ENCODE results near the gene VPS39.

VPS39 gene

GRCh38 chr15:42215913-42216829, 8.1 kb upstream of the VPS39 start:
- Histone ChIP-seq H3K36me3 (ENCODE audit: insufficient read depth, low read length) (peaks cover 69% of the 10 kb centered on the region), H3K79me2 (ENCODE audit: insufficient read depth, low read length) (no peaks in the 10 kb centered on the region), H2AFZ (ENCODE audit: low read length) (no peak overlapping the region), H3K4me1 (ENCODE audit: insufficient read depth, low read length, poor library complexity, severe bottlenecking) (no peaks in the 10 kb centered on the region), H3F3A (ENCODE audit: low read depth) (no peaks in the 10 kb centered on the region), H3K4me3 (ENCODE audit: low read length, poor library complexity, severe bottlenecking) (no peak overlapping the region), H4K20me1 (ENCODE audit: insufficient read depth, low read length, poor library complexity, severe bottlenecking) (no peaks in the 10 kb centered on the region), H3K9ac (ENCODE audit: low read depth, low read length, poor library complexity, severe bottlenecking) (no peak overlapping the region), H3K27me3 (ENCODE audit: insufficient read depth, low read length, poor library complexity, severe bottlenecking) (no peaks in the 10 kb centered on the region), H3K9me3 (ENCODE audit: insufficient read depth, low read depth, low read length) (no peaks in the 10 kb centered on the region), H3K9me2 (replicated peaks; ENCODE audit: low read depth, low read length) (no peaks in the 10 kb centered on the region), H3K4me2 (ENCODE audit: low read depth, low read length, poor library complexity, severe bottlenecking) (no peak overlapping the region)
- no peak for TF ChIP-seq EZH2phosphoT487 (IDR thresholded peaks at IDR 0.05; ENCODE audit: borderline replicate concordance)
- peak; percentile 41 for TF ChIP-seq CTCF (conservative IDR thresholded peaks at IDR 0.05; ENCODE audit: low read length)

GRCh38 chr15:42214600-42214999, 6.5 kb upstream of the VPS39 start:
- Histone ChIP-seq H3K9me2 (replicated peaks; ENCODE audit: low read depth, low read length) (no peaks in the 10 kb centered on the region), H3K9ac (ENCODE audit: low read depth, low read length, poor library complexity, severe bottlenecking) (no peak overlapping the region), H3K4me2 (ENCODE audit: low read depth, low read length, poor library complexity, severe bottlenecking) (no peak overlapping the region), H3K9me3 (ENCODE audit: insufficient read depth, low read depth, low read length) (no peaks in the 10 kb centered on the region), H2AFZ (ENCODE audit: low read length) (no peak overlapping the region), H4K20me1 (ENCODE audit: insufficient read depth, low read length, poor library complexity, severe bottlenecking) (no peaks in the 10 kb centered on the region), H3K36me3 (ENCODE audit: insufficient read depth, low read length) (peaks cover 69% of the 10 kb centered on the region), H3K4me1 (ENCODE audit: insufficient read depth, low read length, poor library complexity, severe bottlenecking) (no peaks in the 10 kb centered on the region), H3K4me3 (ENCODE audit: low read length, poor library complexity, severe bottlenecking) (no peak overlapping the region), H3K27me3 (ENCODE audit: insufficient read depth, low read length, poor library complexity, severe bottlenecking) (no peaks in the 10 kb centered on the region), H3F3A (ENCODE audit: low read depth) (no peaks in the 10 kb centered on the region), H3K79me2 (ENCODE audit: insufficient read depth, low read length) (no peaks in the 10 kb centered on the region)
- TF ChIP-seq EZH2phosphoT487 (IDR thresholded peaks at IDR 0.05; ENCODE audit: borderline replicate concordance) (no peak), CTCF (conservative IDR thresholded peaks at IDR 0.05; ENCODE audit: low read length) (no peak)

DNA sequence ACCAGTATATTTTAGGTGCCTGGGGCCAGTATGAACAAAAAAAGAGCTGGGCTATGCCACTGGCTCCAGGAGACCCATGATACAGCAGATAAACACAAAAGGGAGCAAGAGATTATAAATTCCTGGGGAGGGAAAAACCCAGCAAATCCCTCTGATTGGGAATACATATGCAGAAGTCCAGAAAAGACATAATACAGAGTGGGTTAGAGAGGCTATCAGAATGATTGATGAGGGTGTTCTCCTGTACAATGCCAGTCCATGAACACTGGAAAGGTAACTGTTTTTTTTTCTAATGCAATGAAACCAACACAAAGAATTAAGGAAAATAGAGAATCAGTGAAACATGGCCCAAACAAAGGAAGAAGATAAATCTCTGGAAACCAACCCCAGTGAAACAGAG, 5.4 kb upstream of the VPS39 start:
- TF ChIP-seq CTCF (conservative IDR thresholded peaks at IDR 0.05; ENCODE audit: low read length): no peak
- TF ChIP-seq EZH2phosphoT487 (IDR thresholded peaks at IDR 0.05; ENCODE audit: borderline replicate concordance): no peak
- H3K9ac ChIP-seq (ENCODE audit: low read depth, low read length, poor library complexity, severe bottlenecking): no peak overlapping the region
- H3K4me2 ChIP-seq (ENCODE audit: low read depth, low read length, poor library complexity, severe bottlenecking): no peak overlapping the region
- H3K4me1 ChIP-seq (ENCODE audit: insufficient read depth, low read length, poor library complexity, severe bottlenecking): peaks cover under 1% of the 10 kb centered on the region
- H3K9me3 ChIP-seq (ENCODE audit: insufficient read depth, low read depth, low read length): no peaks in the 10 kb centered on the region
- H3K27me3 ChIP-seq (ENCODE audit: insufficient read depth, low read length, poor library complexity, severe bottlenecking): no peaks in the 10 kb centered on the region
- H3K4me3 ChIP-seq (ENCODE audit: low read length, poor library complexity, severe bottlenecking): no peak overlapping the region
- no peaks in the 10 kb centered on the region for H3F3A ChIP-seq (ENCODE audit: low read depth)
- no peaks in the 10 kb centered on the region for H3K9me2 ChIP-seq (replicated peaks; ENCODE audit: low read depth, low read length)
- H4K20me1 ChIP-seq (ENCODE audit: insufficient read depth, low read length, poor library complexity, severe bottlenecking): no peaks in the 10 kb centered on the region
- no peaks in the 10 kb centered on the region for H3K79me2 ChIP-seq (ENCODE audit: insufficient read depth, low read length)
- H2AFZ ChIP-seq (ENCODE audit: low read length): no peak overlapping the region
- peaks cover 58% of the 10 kb centered on the region for H3K36me3 ChIP-seq (ENCODE audit: insufficient read depth, low read length)

All from Loucy (cell line).